GM21717 (cell line): ENCODE results near the gene TMEFF1.

Experiments used
- ATAC-seq: cut with Tn5 transposase; IDR thresholded peaks from one replicate; pipeline ENCODE4 v1.9.1; 2021; ENCODE audit warnings: mild to moderate bottlenecking, moderate library complexity; ENCODE audit not compliant: unreplicated experiment

Gene TMEFF1

DNA sequence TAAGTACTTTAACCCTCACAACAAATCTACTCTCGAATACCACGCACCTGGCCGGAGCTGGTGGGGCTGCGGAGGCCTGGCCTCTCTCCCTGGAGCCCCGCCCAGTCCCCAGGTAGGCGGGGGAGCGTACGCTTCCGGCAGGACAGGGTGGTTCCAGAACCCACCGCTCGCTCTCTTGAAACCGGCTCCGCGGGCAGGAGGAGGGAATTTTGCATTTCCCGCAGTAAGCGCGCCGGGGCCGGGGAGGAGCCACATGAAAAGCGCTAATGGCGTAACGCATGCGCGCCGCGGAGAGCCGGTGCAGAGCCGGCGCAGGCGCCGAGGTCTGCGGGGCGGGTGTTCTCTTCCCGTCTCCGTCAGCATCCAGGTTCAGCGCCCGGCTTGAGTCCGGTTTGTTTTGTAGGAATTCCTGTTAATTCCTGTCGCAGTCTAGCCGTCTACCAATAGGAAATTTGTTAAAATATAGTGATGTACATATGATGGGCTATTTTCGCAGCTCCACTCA, 125.7 kb downstream of the TMEFF1 start:
- ATAC-seq: peak; percentile 76

DNA sequence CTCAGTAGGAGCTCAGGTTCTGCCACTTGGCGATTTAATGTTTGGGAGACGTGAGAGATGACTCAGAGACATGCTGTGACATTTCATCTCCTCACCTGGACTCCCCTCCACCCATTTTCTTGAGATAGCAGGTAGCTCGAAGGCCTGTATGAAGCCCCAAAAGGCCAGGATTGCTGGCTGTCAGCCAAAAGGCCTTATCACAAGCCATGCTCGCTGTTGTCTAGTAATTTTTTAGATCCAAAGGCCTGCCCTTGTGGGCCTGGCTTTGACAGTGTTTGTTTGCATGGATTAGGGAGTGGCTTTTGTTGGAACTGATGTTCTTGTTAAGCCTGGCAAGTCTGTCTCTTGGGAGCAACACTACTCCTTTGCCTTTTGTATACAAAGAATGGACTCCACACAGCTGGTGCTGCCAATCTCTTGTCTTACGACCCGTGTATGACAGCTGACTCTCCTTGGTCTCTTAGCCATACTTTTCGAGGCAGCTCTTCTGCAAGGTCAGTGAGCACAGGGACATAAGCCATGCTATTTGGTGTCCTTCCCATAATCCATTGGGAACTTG, 127.7 kb downstream of the TMEFF1 start:
- ATAC-seq: no peak

- peak; percentile 60 for ATAC-seq
Measured at GRCh38 chr9:100601216-100601615, 128.3 kb downstream of the TMEFF1 start.

- ATAC-seq: no peak
Measured at GRCh38 chr9:100602342-100602801, 129.4 kb downstream of the TMEFF1 start.

GRCh38 chr9:100605405-100605804, 132.5 kb downstream of the TMEFF1 start:
- ATAC-seq: no peak

DNA sequence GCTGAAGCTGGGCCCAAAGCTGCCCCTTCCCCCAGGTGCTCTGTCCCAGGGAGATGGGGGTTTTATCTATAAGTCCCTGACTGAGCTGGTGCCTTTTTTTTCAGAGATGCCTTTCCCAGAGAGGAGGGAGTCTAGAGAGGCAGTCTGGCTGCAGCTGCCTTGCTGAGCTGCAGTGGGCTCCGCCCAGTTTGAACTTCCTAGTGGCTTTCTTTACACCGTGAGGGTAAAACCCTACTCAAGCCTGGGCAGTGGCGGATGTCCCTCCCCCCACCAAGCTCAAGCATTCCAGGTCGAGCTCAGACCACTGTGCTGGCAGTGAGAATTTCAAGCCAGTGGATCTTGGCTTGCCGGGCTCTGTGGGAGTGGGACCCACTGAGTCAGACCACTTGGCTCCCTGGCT, 146.2 kb downstream of the TMEFF1 start:
- ATAC-seq: no peak

DNA sequence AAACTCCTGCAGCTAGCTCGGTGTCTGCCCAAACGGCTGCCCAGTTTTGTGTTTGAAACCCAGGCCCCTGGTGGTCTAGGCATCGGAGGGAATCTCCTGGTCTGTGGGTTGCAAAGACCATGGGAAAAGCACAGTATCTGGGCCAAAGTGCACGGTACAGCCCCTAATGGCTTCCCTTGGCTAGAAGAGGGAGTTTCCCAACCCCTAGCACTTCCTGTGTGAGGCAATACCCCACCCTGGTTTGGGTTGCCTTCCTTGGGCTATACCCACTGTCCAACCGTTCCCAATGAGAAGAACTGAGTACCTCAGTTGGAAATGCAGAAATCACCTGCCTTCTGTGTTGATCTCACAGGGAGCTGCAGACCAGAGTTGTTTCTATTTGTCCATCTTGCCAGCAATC, 146.7 kb downstream of the TMEFF1 start:
- ATAC-seq: peak; percentile 47

- no peak for ATAC-seq
Measured at GRCh38 chr9:100623969-100624368, 151.0 kb downstream of the TMEFF1 start.

- no peak for ATAC-seq
Measured at GRCh38 chr9:100626949-100627348, 154.0 kb downstream of the TMEFF1 start.
